ENCODE measurements around the gene NRG3. TPM values are rescaled to one million over a fixed set of nuclear protein-coding genes. Genes with fewer than 3 reads are reported as not detected.

The NRG3 gene
- total and polyA plus RNA-seq, 2 of the 4 experiments (the other 2 are of a cell fraction) = not detected

DNA sequence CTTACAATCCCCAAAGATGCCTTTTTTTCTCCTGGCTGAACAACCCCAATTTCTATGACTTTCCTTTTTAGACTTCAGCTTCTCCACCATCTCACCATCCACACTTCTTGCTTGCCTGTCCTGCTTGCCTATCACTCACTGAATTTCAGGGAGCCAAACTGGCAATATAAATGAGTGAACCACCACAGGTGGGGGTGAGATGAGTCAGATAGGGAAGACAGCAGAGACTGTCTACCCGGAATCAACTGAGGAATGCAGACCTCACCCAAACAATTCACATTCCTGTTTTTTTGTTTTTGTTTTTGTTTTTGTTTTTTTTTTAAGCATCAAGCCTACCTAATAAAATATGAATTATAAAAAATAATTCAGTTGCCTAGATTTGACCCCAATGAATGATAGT, 273.8 kb downstream of the NRG3 start:
- Histone ChIP-seq H2AK9ac (replicated peaks; ENCODE audit: low read depth, low read length, poor library complexity) (no peak overlapping the region), H3K4me3 (ENCODE audit: insufficient read depth, low read depth, low read length) (no peak overlapping the region), H4K5ac (ENCODE audit: low read depth, low read length) (no peak overlapping the region), H3K23ac (ENCODE audit: low read depth, low read length) (no peak overlapping the region), H2AFZ (replicated peaks; ENCODE audit: low read length, poor library complexity) (no peak overlapping the region), H2BK5ac (ENCODE audit: low read depth, low read length, poor library complexity, severe bottlenecking) (no peak overlapping the region), H4K20me1 (ENCODE audit: insufficient read depth, low read length) (no peaks in the 10 kb centered on the region), H3K4me2 (ENCODE audit: low read depth, low read length) (no peak overlapping the region), H4K8ac (ENCODE audit: low read depth in 2 of 2, low read length in 2 of 2) (no peak overlapping the region), H2BK20ac (ENCODE audit: low read depth, low read length) (no peak overlapping the region), H3K56ac (ENCODE audit: extremely low read depth, insufficient read depth, low read length) (no peak overlapping the region), H3K9me1 (ENCODE audit: insufficient read depth, low read length) (no peaks in the 10 kb centered on the region), H3K79me1 (ENCODE audit: low read depth in 1 of 2, low read length in 2 of 2) (no peaks in the 10 kb centered on the region), H3K4me1 (ENCODE audit: control insufficient read depth, insufficient read depth, low read length) (no peaks in the 10 kb centered on the region), H3K4ac (ENCODE audit: low read depth, low read length) (no peak overlapping the region), H2BK15ac (ENCODE audit: low read depth, low read length) (no peak overlapping the region), H3K36me3 (ENCODE audit: control insufficient read depth, insufficient read depth, low read length) (no peaks in the 10 kb centered on the region), H3K27ac (ENCODE audit: insufficient read depth, low read length) (no peak overlapping the region), H3K18ac (ENCODE audit: low read depth, low read length) (no peak overlapping the region), H4K91ac (ENCODE audit: insufficient read depth, low read depth, low read length) (no peak overlapping the region), H3K9ac (ENCODE audit: low read depth, low read length) (no peak overlapping the region), H3K9me3 (ENCODE audit: control insufficient read depth, insufficient read depth, low read length) (peaks cover 10% of the 10 kb centered on the region), H3K14ac (replicated peaks; ENCODE audit: low read depth, low read length) (no peak overlapping the region), H3K27me3 (ENCODE audit: control insufficient read depth, insufficient read depth, low read length) (no peaks in the 10 kb centered on the region), H2BK120ac (ENCODE audit: low read depth, low read length) (no peak overlapping the region), H2AK5ac (ENCODE audit: low read depth, low read length) (no peak overlapping the region)
- intact Hi-C loops (cut with micrococcal nuclease) = no loop called here
- dilution Hi-C loops (cut with HindIII; ENCODE audit: low sequenced_read_pairs, unreplicated experiment) = no loop called here
- BruUV-seq (replicated peaks) = no TSS peak
- WGBS, 2 experiments (ENCODE audit: extremely low coverage in 2 of 2, insufficient read length in 1 of 2) = no CpG with 5 or more reads among the region's 1 CpG
- in situ Hi-C loops (cut with MboI; ENCODE audit: low sequenced_read_pairs) = no loop called here
- CTCF ChIA-PET = no interaction called here
- POLR2A ChIA-PET (ENCODE audit: unreplicated experiment) = no interaction called here
- ATAC-seq (ENCODE audit: low read depth) (no peak), DNase-seq (no peak)
- TF ChIP-seq MAFK (IDR thresholded peaks at IDR 0.05; ENCODE audit: low read depth, low read length) (no peak), NFE2L2 (IDR thresholded peaks at IDR 0.05; ENCODE audit: low read depth, low read length) (no peak), USF2 (IDR thresholded peaks at IDR 0.05; ENCODE audit: low read depth, low read length) (no peak), MAZ (IDR thresholded peaks at IDR 0.05; ENCODE audit: borderline replicate concordance, low read depth, low read length) (no peak), RFX5 (IDR thresholded peaks at IDR 0.05; ENCODE audit: low read depth, low read length) (no peak), RCOR1 (IDR thresholded peaks at IDR 0.05; ENCODE audit: insufficient replicate concordance, low read length) (no peak), SMC3 (IDR thresholded peaks at IDR 0.05; ENCODE audit: low read depth, low read length) (no peak), BHLHE40 (IDR thresholded peaks at IDR 0.05; ENCODE audit: low read depth, low read length) (no peak), CHD1 (IDR thresholded peaks at IDR 0.05; ENCODE audit: low read depth, low read length) (no peak), MXI1 (IDR thresholded peaks at IDR 0.05; ENCODE audit: borderline replicate concordance, low read depth, low read length) (no peak), RAD21 (IDR thresholded peaks at IDR 0.05; ENCODE audit: low read length) (no peak), FOS (IDR thresholded peaks at IDR 0.05; ENCODE audit: low read depth, low read length) (no peak), POLR2A (IDR thresholded peaks at IDR 0.05; ENCODE audit: low read depth, low read length) (no peak), CEBPB (IDR thresholded peaks at IDR 0.05; ENCODE audit: low read depth, low read length) (no peak)
- TF ChIP-seq, protein P1, sequence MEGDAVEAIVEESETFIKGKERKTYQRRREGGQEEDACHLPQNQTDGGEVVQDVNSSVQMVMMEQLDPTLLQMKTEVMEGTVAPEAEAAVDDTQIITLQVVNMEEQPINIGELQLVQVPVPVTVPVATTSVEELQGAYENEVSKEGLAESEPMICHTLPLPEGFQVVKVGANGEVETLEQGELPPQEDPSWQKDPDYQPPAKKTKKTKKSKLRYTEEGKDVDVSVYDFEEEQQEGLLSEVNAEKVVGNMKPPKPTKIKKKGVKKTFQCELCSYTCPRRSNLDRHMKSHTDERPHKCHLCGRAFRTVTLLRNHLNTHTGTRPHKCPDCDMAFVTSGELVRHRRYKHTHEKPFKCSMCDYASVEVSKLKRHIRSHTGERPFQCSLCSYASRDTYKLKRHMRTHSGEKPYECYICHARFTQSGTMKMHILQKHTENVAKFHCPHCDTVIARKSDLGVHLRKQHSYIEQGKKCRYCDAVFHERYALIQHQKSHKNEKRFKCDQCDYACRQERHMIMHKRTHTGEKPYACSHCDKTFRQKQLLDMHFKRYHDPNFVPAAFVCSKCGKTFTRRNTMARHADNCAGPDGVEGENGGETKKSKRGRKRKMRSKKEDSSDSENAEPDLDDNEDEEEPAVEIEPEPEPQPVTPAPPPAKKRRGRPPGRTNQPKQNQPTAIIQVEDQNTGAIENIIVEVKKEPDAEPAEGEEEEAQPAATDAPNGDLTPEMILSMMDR (conservative IDR thresholded peaks at IDR 0.05; ENCODE audit: low read depth, low read length) = no peak

Measured in IMR-90 (cell line).